Prostate gland (tissue), 2 donors: ENCODE measurements around the gene TMEM143. TPM values are rescaled to one million over a fixed set of nuclear protein-coding genes. Genes with fewer than 3 reads are reported as not detected.

Experiments used
- DNase-seq: peaks from one replicate; pipeline ENCODE4 v3.0.0-alpha.2; 2019; ENCODE audit warnings: low spot score
- H3K27ac ChIP-seq, 2 donors: fragments of 200-600 bp; sonication (generic); 2 replicates each; pipeline ENCODE4 v1.5.1; 2017 to 2019
- H3K27me3 ChIP-seq: fragments of 200-600 bp; sonication (generic); replicated peaks from 2 replicates; pipeline ENCODE4 v1.5.1; 2019; ENCODE audit not compliant: insufficient read depth
- H3K36me3 ChIP-seq, 2 donors: fragments of 200-600 bp; sonication (generic); 1 replicate in 1 of 2; 2 replicates in 1 of 2; pipeline versions ENCODE4 v1.5.1 to v1.8.1; 2017 to 2019
- H3K4me1 ChIP-seq: fragments of 200-600 bp; sonication (generic); replicated peaks from 2 replicates; pipeline ENCODE4 v1.5.1; 2019
- H3K4me3 ChIP-seq, 2 donors: fragments of 200-600 bp; sonication (generic); 2 replicates each; pipeline ENCODE4 v1.5.1; 2017 to 2019
- H3K9me3 ChIP-seq: fragments of 200-600 bp; sonication (generic); 2 replicates; pipeline ENCODE4 v1.5.1; 2017
- POLR2A ChIP-seq: fragments of 450-650 bp; IDR thresholded peaks from one replicate; pipeline ENCODE4 v1.6.1; 2016; ENCODE audit warnings: antibody characterized with exemption, mild to moderate bottlenecking
- POLR2AphosphoS5 ChIP-seq: sonication (generic); formaldehyde crosslinking; IDR thresholded peaks from one replicate; pipeline ENCODE4 v1.6.1; 2017; ENCODE audit warnings: antibody characterized with exemption
- WGBS: methylation state at CpG from one replicate; pipeline ENCODE4 v1.1.5; 2018; 5-methylcytosine and 5-hydroxymethylcytosine counted together
- intact Hi-C: fragments of 100-400 bp; cut with DNase I; formaldehyde crosslinking; loops from one replicate; pipeline ENCODE4 v1.14.2; 2022
- total RNA-seq, 2 donors: library from RNA; depleted of rRNA; stranded (reverse); fragments of >200 nt; gene quantifications; one replicate each; pipeline ENCODE4 v1.1.0, GENCODE V29; 2016
- TF ChIP-seq, protein P1 (sequence below), 4 experiments: fragments of 200-600 bp in 2 of 4; fragments of 450-650 bp in 2 of 4; sonication (generic) in 2 of 4; IDR thresholded peaks; 1 replicate in 3 of 4; 2 replicates in 1 of 4; pipeline ENCODE4 v1.5.1; 2016 to 2019; ENCODE audit warnings: antibody characterized with exemption in 4 of 4, mild to moderate bottlenecking in 2 of 4, moderate library complexity in 2 of 4

The TMEM143 gene
- total RNA-seq, 2 donors from 2014 or later: 4.6 to 14.9 TPM

DNA sequence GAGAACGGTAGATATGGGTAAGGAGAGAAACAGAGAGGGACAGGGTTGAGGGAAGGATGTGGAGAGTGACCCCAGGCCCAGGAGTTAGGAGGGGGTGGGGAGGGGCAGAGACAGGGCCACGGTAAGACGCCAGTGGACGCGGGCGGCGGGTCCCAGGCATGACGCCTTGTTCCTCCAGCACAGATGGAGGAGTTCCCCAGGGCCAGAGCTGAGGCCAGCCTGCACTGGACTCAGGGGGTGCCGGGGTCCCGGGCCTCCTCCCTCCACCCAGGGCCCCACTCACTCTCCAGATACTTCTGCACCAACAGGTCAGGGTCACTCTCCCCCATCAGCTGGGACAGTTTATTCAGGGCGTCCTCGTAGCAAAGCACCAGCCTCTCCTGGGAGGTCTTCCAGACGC lies 60.4 kb downstream of the TMEM143 start:
- WGBS: 94% methylated on average over 13 of the region's 13 CpGs
- TF ChIP-seq, protein P1, sequence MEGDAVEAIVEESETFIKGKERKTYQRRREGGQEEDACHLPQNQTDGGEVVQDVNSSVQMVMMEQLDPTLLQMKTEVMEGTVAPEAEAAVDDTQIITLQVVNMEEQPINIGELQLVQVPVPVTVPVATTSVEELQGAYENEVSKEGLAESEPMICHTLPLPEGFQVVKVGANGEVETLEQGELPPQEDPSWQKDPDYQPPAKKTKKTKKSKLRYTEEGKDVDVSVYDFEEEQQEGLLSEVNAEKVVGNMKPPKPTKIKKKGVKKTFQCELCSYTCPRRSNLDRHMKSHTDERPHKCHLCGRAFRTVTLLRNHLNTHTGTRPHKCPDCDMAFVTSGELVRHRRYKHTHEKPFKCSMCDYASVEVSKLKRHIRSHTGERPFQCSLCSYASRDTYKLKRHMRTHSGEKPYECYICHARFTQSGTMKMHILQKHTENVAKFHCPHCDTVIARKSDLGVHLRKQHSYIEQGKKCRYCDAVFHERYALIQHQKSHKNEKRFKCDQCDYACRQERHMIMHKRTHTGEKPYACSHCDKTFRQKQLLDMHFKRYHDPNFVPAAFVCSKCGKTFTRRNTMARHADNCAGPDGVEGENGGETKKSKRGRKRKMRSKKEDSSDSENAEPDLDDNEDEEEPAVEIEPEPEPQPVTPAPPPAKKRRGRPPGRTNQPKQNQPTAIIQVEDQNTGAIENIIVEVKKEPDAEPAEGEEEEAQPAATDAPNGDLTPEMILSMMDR (IDR thresholded peaks at IDR 0.05): no peak
- TF ChIP-seq POLR2A (no peak), POLR2AphosphoS5 (no peak)
- Histone ChIP-seq H3K9me3 (no peaks in the 10 kb centered on the region), H3K4me3 (no peak overlapping the region), H3K4me1 (no peaks in the 10 kb centered on the region), H3K27me3 (no peaks in the 10 kb centered on the region), H3K27ac (no peak overlapping the region), H3K36me3 (no peaks in the 10 kb centered on the region)
- DNase-seq: no peak
- intact Hi-C loops: no loop called here

DNA sequence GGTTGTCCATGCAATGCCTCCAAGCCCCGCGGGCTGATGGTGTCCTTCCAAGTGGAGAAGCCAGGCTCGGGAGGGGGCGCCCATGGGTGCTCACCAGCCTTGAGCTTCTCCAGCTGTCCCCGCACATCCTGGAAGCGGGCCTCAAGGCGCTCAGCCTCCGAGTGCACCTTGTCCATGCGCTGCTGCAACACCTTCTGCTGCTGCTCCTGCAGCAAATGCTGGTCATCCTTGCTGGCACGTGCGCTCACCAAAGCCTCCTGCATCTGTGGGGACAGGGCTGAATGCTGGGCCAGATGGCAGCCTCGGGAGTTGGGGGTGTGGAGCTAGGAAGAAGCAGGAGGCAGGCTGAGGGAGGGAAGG lies 61.2 kb downstream of the TMEM143 start:
- DNase-seq: no peak
- H3K36me3 ChIP-seq: no peaks in the 10 kb centered on the region
- intact Hi-C loops: no loop called here
- H3K4me1 ChIP-seq: no peaks in the 10 kb centered on the region
- no peak overlapping the region for H3K4me3 ChIP-seq
- 90% methylated on average over 12 of the region's 12 CpGs for WGBS
- no peaks in the 10 kb centered on the region for H3K27me3 ChIP-seq
- TF ChIP-seq POLR2AphosphoS5: no peak
- TF ChIP-seq, protein P1 (IDR thresholded peaks at IDR 0.05): no peak
- TF ChIP-seq POLR2A: no peak
- no peaks in the 10 kb centered on the region for H3K9me3 ChIP-seq
- H3K27ac ChIP-seq: no peak overlapping the region

DNA sequence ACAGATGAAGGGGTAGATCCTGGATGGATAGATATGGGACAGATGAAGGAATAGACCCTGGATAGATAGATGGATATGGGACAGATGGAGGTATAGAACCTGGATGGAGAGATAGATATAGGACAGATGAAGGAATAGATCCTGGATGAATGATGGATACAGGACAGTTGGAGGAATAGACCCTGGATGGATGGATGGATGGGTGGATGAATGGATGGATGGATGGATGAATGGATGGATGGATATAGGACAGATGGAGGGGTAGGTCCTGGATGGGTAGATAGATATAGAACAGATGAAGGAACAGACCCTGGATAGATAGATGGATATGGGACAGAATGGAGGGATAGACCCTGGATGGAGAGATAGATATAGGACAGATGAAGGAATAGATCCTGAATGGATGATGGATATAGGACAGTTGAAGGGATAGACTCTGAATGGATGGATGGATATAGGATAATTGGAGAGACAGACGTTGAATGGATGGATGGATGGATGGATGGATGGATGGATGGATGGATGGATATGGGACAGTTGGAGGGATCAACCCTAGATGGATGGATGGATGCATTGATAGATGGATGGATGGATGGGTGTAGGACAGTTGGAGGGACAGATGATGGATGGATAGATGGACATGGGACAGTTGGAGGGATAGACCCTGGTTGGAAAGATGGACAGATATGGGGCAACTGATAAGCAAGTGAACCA lies 61.7 kb downstream of the TMEM143 start:
- 89% methylated on average over 1 of the region's 1 CpG for WGBS
- TF ChIP-seq POLR2AphosphoS5: no peak
- intact Hi-C loops: no loop called here

DNA sequence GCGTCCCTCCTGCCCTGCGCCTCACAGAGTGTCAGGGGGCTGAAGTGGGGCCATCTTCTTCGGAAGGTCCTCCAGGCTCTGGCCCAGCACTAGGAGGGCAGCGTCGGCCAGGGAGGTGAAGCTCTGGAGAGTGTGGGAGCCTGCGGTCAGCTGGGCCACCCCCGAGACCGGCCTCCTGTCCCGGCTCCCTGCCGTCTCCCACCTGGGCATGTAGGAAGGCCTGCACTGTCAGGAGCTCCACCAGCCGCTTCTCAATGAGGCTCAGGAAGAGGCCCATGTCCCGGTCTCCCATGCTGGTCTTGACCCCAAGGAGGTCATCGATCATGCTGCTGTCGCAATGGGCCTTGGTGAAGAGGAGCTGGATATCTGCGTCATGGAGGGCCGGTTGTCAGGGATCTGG lies 65.8 kb downstream of the TMEM143 start:
- Histone ChIP-seq H3K9me3 (no peaks in the 10 kb centered on the region), H3K27ac (no peak overlapping the region), H3K4me1 (no peaks in the 10 kb centered on the region), H3K4me3 (no peak overlapping the region), H3K36me3 (no peaks in the 10 kb centered on the region), H3K27me3 (no peaks in the 10 kb centered on the region)
- intact Hi-C loops: no loop called here
- DNase-seq: no peak
- no peak for TF ChIP-seq POLR2AphosphoS5
- TF ChIP-seq, protein P1 (IDR thresholded peaks at IDR 0.05): no peak
- no peak for TF ChIP-seq POLR2A
- 95% methylated on average over 16 of the region's 16 CpGs for WGBS

More for the DNA sequence above, 61.7 kb downstream of the TMEM143 start:
- no peak for DNase-seq
- H3K27me3 ChIP-seq: no peaks in the 10 kb centered on the region
- H3K36me3 ChIP-seq: no peaks in the 10 kb centered on the region
- H3K9me3 ChIP-seq: no peaks in the 10 kb centered on the region
- H3K4me1 ChIP-seq: no peaks in the 10 kb centered on the region
- H3K27ac ChIP-seq: no peak overlapping the region
- H3K4me3 ChIP-seq: no peak overlapping the region

DNA sequence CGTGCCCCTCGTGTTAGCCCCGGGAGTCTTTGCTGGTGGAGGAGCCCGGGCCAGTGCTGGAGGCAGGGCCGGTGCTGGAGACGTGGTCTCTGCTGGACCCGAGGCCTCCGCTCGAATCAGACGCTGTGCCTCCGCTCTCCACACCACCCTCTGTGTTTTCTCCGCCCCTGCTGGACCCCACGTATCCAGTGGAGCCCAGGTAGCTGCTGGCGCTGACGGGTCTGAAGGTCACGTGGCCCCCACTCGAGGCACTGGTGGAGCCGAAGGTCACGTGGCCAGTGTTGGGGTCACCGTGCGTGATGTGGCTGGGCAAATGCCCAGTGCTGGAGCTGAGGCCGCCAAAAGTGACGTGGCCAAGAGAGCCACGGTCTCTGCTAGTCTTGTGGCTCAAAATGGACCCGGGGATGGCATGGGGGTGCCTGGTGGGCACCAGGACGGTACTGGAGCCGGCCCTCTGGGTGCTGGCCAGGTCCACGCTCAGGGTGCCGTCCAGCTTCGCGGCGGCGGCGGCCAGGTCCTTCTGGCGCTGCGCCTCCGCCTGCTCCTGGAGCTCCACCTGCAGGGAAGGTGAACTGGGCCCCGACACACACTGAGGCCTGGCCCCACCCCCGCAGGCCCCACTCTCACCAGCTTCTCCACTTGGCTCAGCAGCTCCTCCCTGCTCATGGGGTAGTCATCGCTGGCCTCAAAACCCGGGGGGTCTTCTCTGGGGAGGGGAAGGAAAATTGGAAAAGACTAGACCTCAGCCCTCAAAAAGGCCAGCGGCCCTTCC lies 66.6 kb downstream of the TMEM143 start:
- Histone ChIP-seq H3K36me3 (no peaks in the 10 kb centered on the region), H3K4me3 (no peak overlapping the region), H3K9me3 (no peaks in the 10 kb centered on the region), H3K27me3 (no peaks in the 10 kb centered on the region), H3K4me1 (no peaks in the 10 kb centered on the region), H3K27ac (no peak overlapping the region)
- TF ChIP-seq, protein P1 (IDR thresholded peaks at IDR 0.05): no peak
- DNase-seq: no peak
- intact Hi-C loops: no loop called here
- WGBS: 91% methylated on average over 42 of the region's 42 CpGs
